GM19351 (cell line): Measurements from ENCODE around the gene NCKIPSD.
A peak's percentile ranks its signal among the peaks of the same experiment; 100 is the strongest.
"Not testable (repeated sequence)": the region's sequence is repeated elsewhere in the genome, so short reads cannot be mapped to it uniquely, and the experiment has no call there.

Experiments used
- ATAC-seq: cut with Tn5 transposase; IDR thresholded peaks from one replicate; pipeline ENCODE4 v1.9.1; 2021; ENCODE audit warnings: mild to moderate bottlenecking, moderate library complexity; ENCODE audit not compliant: unreplicated experiment

NCKIPSD gene

DNA sequence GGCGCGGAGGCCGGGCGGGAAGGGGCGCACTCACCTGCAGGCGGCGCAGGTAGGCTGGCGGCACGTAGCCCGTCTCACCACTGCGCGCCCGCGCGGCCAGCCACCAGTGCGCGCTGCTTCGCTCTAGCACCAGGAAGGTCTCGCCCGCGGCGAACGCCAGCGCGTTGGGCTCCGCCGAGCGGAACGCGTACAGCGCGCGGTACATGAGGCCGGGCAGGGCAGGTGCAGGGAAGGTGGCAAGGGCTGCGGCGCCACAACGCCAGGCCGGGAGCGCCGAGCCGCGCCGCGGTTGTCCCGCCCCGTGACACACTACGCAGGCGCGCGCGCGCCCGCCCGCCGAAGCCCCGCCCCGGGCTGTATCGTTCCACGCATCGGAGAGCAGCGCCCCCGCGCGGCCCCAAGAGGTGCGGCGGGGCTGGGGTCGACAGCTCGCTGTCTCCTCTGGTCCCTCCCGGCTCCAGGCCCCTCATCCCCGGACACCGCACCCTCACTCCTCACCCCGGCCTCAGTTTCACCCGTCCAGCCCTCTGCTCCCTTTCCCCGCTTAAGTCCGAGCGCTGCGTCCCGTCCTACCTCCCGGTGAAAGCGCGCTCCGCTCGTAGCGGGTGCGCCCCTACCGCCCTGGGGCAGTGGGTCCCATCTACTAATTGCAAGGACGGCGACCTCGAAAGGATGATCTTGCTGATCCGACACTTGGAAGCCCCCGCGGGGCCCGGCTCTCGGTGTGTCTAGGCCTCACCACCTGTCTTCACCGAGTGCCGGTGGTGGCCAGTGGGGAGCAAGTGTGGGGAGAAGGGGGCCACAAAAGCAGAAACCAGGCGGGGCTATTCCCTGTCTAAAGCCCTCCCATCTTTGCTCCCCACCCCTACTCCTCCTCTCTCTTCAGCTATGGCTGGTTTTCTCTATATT is at the start of gene NCKIPSD:
TSS of gene NCKIPSD (minus strand) at position 313 of the 909 bp plus-strand sequence. CDS start at position 205, 108 bp downstream.
- ATAC-seq: peak; percentile 73

DNA sequence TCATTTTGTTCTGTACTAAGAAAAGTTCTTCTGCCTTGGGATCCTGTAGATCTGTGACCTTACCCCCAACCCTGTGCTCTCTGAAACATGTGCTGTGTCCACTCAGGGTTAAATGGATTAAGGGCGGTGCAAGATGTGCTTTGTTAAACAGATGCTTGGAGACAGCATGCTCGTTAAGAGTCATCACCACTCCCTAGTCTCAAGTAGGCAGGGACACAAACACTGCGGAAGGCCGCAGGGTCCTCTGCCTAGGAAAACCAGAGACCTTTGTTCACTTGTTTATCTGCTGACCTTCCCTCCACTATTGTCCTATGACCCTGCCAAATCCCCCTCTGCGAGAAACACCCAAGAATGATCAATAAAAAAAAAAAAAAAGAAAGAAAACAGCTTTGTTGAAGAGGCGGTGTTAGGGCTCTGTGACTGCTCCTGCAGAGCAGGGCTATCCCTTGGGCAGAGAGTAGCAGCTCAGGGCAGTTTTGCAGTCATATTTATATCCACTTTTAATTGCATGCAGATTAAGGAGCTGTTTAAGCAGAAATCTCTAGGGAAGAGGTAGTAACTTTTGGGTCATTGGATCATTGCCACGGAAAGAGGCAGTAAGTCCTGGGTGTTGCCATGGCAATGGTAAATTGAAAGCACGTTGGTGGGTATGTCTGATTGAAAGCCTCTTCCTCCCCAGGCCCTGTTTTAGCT is 49.5 kb upstream of the NCKIPSD start:
- not testable (repeated sequence) for ATAC-seq

DNA sequence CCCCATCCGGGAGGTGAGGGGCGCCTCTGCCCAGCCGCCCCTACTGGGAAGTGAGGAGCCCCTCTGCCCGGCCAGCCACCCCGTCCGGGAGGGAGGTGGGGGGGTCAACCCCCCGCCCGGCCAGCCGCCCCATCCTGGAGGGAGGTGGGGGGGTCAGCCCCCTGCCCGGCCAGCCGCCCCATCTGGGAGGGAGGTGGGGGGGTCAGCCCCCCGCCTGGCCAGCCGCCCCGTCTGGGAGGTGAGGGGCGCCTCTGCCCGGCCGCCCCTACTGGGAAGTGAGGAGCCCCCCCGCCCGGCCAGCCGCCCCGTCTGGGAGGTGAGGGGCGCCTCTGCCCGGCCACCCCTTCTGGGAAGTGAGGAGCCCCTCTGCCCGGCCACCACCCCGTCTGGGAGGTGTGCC is 48.8 kb upstream of the NCKIPSD start:
- ATAC-seq: not testable (repeated sequence)

DNA sequence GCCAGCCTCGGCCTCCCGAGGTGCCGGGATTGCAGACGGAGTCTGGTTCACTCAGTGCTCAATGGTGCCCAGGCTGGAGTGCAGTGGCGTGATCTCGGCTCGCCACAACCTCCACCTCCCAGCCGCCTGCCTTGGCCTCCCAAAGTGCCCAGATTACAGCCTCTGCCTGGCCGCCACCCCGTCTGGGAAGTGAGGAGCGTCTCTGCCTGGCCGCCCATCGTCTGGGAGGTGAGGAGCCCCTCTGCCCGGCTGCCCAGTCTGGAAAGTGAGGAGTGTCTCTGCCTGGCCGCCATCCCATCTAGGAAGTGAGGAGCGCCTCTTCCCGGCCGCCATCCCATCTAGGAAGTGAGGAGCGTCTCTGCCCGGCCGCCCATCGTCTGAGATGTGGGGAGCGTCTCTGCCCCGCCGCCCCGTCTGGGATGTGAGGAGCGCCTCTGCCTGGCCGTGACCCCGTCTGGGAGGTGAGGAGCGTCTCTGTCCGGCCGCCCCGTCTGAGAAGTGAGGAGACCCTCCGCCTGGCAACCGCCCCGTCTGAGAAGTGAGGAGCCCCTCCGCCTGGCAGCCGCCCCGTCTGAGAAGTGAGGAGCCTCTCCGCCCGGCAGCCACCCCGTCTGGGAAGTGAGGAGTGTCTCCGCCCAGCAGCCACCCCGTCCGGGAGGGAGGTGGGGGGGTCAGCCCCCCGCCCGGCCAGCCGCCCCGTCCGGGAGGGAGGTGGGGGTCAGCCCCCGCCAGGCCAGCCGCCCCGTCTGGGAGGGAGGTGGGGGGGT is 48.2 kb upstream of the NCKIPSD start:
- not testable (repeated sequence) for ATAC-seq

DNA sequence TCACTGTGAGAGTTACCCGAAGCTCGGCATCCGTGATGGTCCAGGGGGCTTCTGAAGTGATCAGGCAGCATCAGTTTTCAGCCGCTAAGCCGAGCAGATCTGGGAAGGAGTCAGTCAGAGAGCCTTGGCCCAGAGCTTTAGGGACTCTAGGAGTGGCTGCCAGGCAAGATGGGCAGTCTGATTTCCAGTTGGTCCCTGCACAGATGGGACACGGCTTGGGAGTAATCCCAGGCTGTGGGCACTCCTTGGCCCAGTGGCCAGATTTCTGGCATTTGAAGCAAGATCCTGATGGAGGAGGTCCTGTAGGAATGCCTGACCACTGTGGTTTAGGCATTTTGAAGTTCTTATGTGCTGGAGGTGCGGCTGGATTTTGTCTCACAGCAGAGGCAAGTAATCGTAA is 41.8 kb upstream of the NCKIPSD start:
- no peak for ATAC-seq

DNA sequence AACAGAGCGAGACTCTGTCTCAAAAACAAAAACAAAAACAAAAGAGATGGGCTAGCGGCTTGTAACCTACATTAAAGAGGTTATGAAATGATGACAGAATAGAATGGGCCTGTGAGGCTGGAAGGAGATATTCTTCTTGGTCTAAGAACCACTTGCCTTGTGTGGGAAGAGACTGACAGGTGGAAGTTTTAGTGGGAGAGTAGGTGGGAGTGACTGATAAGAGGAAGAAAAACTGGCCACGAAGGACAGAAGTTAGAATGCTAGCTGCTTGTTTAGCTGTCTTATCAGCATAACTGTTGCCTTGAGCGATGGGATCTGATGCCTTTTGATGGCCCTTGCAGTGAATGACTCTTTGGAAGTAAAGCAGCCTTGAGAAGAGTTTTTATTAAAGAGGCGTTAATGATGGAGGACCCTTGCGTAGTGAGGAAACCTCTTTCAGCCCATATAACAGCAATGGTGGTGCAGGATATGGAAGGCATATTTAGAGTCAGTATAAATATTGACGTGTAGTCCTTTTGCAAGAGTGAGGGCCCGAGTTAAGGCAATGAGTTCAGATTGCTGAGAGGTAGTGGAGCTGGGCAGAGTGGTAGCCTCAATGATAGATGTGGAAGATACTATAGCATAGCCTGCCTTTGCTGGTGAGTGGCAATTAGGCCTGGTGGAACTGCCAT is 39.6 kb upstream of the NCKIPSD start:
- ATAC-seq: not testable (repeated sequence)

DNA sequence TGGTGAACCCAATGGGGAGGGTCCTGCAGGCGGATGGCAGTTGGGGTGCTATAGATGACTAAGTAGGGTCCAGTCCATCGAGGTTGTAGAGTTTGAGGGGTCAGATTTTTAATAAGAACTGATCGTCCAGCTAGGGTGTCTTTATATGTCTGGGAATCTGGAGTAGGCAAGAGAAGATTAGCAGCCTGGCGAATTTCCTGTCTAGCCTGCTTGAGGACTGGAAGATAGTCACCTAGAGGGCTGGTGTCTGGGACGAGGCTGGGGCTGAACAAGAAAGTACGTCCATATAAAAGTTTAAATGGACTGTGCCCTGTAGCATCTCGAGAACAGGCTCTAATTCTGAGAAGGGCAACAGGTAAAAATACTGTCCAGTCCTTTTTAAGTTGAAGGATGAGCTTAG is 38.0 kb upstream of the NCKIPSD start:
- ATAC-seq: no peak

DNA sequence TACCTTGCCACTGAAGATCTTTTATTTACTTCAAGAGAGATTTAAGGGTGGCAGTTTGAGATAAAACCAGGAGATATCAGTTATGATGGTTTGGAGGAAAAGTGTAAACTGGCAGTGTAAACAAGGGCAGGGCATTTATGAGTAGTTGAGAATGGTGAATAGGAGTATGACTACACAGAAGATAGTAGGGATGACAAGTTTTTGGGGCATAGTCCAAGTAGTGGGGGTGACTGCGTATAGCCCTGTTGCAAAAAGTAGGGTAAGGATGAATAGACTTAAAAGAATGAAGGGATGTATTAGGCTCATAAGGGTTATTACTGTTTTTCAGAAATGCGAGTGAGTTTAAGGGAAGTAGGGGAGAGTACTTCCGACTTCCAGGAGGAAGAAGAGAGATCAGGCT is 37.6 kb upstream of the NCKIPSD start:
- ATAC-seq: not testable (repeated sequence)

DNA sequence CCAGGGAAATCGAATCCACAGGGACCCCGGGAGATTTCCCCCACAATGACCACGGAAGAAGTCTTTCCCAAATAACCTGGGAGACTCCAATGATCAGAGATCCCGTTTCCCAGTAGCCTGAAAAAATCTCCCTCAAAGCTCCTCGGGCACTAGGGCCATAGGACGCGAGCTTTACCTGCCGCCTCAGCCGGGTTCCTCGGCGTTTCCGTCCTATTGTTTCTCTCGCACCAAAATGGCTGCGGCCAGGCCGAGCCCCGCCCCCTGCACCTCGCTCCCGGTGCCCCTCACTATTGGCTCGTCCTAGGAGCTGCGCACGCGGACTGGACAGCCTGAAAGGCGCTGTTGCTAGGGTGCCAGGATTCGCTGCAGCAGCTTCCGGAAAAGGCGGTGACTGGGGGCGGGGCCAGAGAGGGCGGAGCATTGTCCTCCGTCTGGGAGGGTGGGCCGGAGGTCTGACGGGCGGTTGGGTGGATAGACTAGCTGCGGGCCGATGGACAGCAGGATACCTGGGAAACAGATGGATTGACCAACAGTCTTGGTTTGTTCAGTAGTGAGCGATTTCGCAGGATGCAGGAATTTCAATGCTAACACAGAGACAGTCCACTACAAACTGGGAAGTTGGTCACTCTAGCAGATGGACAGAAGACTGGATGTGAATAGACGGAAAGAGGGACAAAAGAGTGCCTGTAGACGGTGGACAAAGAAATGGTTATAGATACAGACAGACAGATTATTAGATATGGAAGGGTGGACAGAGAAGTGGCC is 31.4 kb upstream of the NCKIPSD start, which contains the start of gene IP6K2:
TSS of gene IP6K2 (minus strand) at position 240 of the 765 bp plus-strand sequence. CDS start 21,930 bp downstream, outside the sequence.
- peak; percentile 99 for ATAC-seq

DNA sequence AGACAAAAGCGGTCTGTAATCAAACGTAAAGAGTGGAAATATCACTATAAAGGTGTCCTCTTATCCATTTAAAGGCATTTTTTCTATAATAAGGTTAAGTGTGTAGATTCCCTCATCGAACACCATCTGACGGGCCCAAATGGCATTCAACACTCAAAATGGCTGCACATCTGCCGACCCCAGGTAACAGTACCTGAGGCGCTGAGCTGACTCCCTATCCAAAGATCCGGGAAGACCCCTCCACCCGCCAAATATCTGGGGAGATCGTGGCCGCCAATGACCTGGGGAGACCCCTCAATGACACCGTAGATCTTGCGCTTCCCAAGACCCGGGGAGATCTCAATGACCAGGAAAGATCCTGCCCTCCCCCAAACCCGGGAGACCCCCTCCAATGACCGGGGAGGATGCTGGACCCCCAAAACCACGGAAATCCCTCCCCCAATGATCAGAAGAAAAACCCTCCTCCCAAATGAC is 30.8 kb upstream of the NCKIPSD start:
- ATAC-seq: no peak

DNA sequence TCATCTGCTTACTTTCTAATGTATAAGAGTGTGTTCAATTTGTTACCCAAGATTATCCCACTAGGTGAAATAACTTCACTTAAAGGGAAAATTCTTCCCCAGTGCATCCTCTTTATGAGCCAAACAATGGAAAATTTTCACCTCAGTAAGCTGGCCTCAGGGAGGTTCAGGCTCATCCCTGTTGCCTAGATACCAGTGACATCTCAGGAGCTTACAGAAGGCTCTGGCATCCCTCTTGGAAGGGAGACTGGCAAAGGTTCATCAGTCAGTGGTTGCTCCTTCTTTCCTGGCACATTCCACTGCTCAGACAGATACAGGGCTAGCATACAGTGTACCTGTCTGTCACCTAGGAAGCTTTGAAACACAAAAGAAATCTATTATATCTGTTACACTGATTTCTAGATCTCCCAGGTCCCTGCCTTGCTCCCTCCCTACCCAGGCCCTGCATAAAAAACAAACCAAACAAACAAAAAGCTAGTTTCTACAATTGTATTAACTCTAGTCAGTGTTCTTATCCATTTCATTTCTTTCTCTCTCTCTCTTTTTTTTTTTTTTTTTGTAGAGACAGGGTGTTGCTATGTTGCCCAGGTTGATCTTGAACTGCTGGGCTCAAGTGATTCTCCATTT is 29.6 kb upstream of the NCKIPSD start:
- no peak for ATAC-seq

DNA sequence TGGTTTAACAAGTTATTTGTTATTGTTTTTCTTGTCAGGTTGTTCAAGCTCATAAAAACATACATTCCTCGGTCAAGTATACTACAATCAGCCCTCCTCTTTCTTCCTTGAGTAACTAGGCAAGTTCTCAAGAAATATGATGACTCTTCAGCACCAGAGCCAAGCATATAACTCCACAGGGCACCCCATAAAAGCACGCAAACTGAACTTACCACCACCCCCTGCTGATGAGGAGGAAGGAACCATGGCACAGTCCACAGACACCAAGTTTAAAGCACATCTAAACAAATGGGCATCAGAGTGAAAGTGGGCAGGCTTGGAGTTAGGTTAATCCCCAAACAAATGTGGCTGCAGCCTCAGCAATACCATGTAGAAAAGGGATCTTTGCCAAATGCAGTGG is 26.0 kb upstream of the NCKIPSD start:
- ATAC-seq: no peak

DNA sequence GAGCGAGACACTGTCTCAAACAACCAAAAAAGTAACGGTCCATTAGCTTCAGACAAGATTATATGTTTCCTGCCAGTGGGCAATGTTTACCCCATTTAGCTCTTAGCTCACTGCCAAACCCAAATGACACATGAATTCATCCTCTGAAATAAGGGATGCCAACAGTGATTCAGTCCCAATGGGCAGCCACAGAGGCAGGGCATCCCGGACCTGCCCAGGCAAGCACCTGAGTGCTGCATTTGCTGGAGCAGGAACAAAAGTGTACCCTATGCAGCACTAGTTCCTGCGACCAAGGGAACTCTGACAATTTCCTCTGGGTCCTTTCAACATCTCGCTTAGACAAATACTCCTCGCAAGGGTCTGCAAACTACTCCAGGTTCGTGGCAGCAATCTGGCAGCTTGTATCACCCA is 23.3 kb upstream of the NCKIPSD start:
- no peak for ATAC-seq

DNA sequence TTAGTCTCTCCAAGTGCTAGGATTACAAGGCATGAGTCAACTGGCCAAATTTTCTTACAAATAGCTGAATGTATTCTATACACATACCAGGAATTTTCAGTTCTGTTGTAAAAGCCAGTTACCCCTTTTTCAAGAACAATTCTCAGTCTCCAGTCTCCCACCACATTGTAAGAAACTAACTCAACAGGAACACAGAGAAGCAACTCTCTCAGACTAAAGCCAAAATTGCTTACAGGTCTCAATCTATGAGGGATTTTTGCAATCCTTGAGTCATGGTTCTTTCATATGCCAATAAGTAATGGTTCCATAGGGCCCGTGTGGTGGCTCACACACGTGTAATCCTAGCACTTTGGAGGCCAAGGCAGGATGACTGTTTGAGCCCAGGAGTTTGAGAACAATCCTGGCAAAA is 22.8 kb upstream of the NCKIPSD start:
- ATAC-seq: no peak

DNA sequence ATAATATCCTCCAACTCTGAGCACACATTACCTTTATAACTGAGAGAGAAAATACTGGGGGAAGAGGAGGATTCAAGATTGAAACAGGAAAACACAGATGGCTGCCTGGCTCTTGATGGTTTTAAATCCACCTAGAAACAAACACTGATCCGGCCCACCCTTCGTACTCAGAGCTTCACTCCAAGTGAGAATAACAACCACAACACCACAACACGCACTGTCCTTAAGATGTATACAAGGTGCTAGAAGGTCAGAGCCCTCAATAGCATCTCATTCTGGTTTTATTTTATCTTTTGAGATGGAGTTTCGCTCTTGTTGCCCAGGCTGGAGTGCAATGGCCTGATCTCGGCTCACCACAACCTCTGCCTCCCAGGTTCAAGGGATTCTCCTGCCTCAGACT is 21.4 kb upstream of the NCKIPSD start:
- no peak for ATAC-seq

DNA sequence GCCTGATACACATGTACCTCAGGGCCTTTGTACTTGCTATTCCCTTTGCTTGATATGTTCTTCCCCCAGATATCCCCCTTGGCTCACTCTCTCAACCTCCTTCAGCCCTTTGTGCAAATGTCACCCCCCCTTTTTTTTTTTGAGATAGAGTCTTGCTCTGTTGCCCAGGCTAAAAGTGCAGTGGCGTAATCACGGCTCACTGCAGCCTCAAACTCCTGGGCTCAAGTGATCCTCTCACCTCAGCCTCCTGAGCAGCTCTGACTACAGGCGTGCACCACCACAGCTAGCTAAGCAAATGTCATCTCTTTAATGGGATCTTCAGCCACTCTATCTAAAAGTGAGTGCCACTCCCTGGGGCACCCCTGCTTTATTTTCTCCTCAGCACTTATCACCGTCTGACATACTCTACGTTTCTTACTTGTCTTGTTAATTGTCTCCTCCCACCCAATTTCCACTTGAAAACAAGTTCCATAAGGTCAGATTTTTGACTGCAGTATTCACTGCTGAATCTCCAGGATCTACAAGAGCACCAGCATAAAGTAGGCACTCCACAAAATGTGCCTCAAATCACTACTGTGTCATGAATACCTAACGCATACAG is 16.7 kb upstream of the NCKIPSD start:
- no peak for ATAC-seq

DNA sequence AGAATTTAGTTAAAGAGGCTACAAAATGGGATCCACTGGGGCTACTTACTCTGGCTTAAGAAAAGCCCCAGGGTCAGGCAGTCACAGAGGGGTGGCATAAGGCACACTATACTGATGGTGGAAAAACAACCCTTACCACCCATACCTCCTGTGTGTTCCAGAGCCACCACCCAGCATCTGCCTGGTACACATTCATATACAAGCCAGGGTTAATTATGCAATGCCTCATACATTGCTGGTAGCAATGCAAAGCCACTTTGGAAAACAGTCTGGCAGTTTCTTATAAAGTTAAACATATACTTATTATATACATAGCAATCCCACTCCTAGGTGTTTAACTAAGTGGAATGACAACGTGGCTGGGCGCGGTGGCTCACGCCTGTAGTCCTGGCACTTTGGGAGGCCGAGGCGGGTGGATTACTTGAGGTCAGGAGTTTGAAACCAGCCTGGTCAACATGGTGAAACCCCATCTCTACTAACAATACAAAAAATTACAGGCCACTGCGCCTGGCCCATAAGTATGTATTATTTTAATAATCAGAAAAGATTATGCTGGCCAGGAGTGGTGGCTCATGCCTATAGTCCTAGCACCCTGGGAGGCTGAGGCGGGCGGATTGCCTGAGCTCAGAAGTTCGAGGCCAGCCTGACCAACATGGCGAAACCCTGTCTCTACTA is 15.2 kb upstream of the NCKIPSD start:
- ATAC-seq: no peak

DNA sequence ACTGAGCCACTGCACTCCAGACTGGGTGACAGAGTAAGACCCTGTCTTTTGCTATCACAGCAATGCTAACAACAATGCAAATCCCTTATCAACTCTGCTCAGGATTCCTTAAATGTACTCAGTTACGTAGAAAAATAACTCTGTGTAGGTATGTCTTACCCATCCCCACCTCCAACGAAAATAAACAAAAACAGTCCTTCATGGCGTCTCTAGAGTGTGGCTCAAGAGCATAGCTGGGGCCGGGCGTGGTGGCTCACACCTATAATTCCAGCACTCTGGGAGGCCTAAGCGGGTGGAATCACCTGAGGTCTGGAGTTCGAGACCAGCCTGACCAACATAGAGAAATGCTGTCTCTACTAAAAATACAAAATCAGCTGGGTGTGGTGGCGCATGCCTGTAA is 13.2 kb upstream of the NCKIPSD start:
- ATAC-seq: no peak
